Naive thymus-derived CD8-positive, alpha-beta T cell (primary cell): ENCODE results near the gene PRF1. TPM values are rescaled to one million over a fixed set of nuclear protein-coding genes. Genes with fewer than 3 reads are reported as not detected.

Source experiments
- ATAC-seq, 2 donors: fragments of 150-1000 bp; cut with Tn5 transposase in 1 of 2; sonication (Bioruptor Pico), chemical (Tn5 transposase) in 1 of 2; 1 replicate in 1 of 2; 2 replicates in 1 of 2; pipeline ENCODE4 v1.10.0; 2021; ENCODE audit warnings: mild to moderate bottlenecking in 2 of 2, moderate library complexity in 2 of 2
- POLR2A ChIA-PET: fragments of 350-600 bp; sonication (Branson Sonifier 250); formaldehyde crosslinking; loops from one replicate; lab custom pipeline; 2021; ENCODE audit warnings: antibody characterized with exemption; lab: Charles Lee
- DNase-seq, 10 donors: peaks; one replicate each; pipeline versions ENCODE4 v3.0.0 to v3.0.0-alpha.2; 2020 to 2022
- H3K27ac Mint-ChIP-seq, 10 donors: one replicate each; pipeline ENCODE4 v1.8.0; 2020 to 2022; ENCODE audit warnings: mild to moderate bottlenecking in 10 of 10, mixed read lengths in 10 of 10, moderate library complexity in 4 of 10, inconsistent platforms in 1 of 10
- H3K27me3 Mint-ChIP-seq, 5 donors: one replicate each; pipeline ENCODE4 v1.8.0; 2021 to 2022; ENCODE audit warnings: mixed read lengths in 5 of 5
- H3K36me3 Mint-ChIP-seq, 3 donors: one replicate each; pipeline ENCODE4 v1.8.0; 2020 to 2022; ENCODE audit warnings: mixed read lengths in 3 of 3, mild to moderate bottlenecking in 2 of 3, inconsistent platforms in 1 of 3
- H3K4me1 Mint-ChIP-seq, 4 donors: one replicate each; pipeline ENCODE4 v1.8.0; 2021 to 2022; ENCODE audit warnings: mixed read lengths in 4 of 4
- H3K4me3 Mint-ChIP-seq, 10 donors: one replicate each; pipeline ENCODE4 v1.8.0; 2020 to 2022; ENCODE audit warnings: mild to moderate bottlenecking in 10 of 10, mixed read lengths in 10 of 10, moderate library complexity in 6 of 10, inconsistent platforms in 1 of 10
- H3K9me3 Mint-ChIP-seq, 9 donors: one replicate each; pipeline ENCODE4 v1.8.0; 2020 to 2022; ENCODE audit warnings: mixed read lengths in 9 of 9, mild to moderate bottlenecking in 3 of 9, inconsistent platforms in 1 of 9, moderate library complexity in 1 of 9
- polyA plus RNA-seq, 3 donors: library from polyadenylated mRNA; unstranded; fragments of 300-500 nt; fragmentation: Illumina TruSeq; gene quantifications; one replicate each; pipeline ENCODE4 v1.2.3, GENCODE V29; 2021
- total RNA-seq, 8 experiments: library from RNA in 2 of 8; stranded (reverse) in 2 of 8; gene quantifications; one replicate each; pipeline ENCODE4 v1.2.3 and lab custom pipeline; 2021 to 2026

Gene PRF1
- total and polyA plus RNA-seq, 5 experiments from 2014 or later: 14.7 to 435 (median 58.3) TPM

- POLR2A ChIA-PET: interaction anchor here (0.6 to 1.7 kb wide), 2 partner anchors 21 to 1864 kb away, joined by 4 to 5 read pairs; no protein-coding TSS in a partner anchor
- Mint-ChIP-seq H3K27ac (peak overlapping the region in 6 of 10 donors; percentile 26 to 96 (median 73)), H3K4me1 (peaks cover 40 to 91% (median 84%) of the 10 kb centered on the region in 4 donors), H3K36me3 (peaks cover 5 to 49% (median 29%) of the 10 kb centered on the region in 3 donors), H3K9me3 (no peaks in the 10 kb centered on the region), H3K27me3 (no peaks in the 10 kb centered on the region), H3K4me3 (peak overlapping the region in 8 of 10 donors; percentile 50 to 100 (median 94))
- DNase-seq (no peak), ATAC-seq (no peak)
Observed at GRCh38 chr10:70599319-70599718, 3.2 kb downstream of the PRF1 start.

DNA sequence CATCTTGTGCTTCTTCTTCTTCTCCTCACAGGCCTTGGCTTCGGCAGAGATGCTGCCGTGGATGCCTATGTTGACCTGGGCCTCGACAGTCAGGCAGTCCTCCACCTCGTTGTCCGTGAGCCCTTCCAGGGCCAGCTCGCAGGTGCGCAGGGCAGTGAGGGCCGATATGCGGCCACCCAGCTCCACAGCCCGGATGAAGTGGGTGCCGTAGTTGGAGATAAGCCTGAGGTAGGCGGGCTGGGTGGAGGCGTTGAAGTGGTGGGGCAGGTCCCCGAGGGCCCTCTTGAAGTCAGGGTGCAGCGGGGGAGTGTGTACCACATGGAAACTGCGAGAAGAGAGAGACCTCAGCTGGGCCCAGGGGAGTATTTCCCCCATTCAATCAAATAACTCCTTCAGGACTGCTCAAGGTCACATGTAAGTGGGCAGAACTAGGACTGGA lies 3.7 kb downstream of the PRF1 start:
- Mint-ChIP-seq H3K4me1 (peaks cover 38 to 88% (median 84%) of the 10 kb centered on the region in 4 donors), H3K27ac (peak overlapping the region in 7 of 10 donors; percentile 59 to 89 (median 73)), H3K9me3 (no peaks in the 10 kb centered on the region), H3K27me3 (no peaks in the 10 kb centered on the region), H3K4me3 (peak overlapping the region; percentile 10 to 99 (median 44)), H3K36me3 (peaks cover 5 to 49% (median 29%) of the 10 kb centered on the region in 3 donors)
- ATAC-seq (no peak), DNase-seq (no peak)
- POLR2A ChIA-PET: interaction anchor here (0.6 to 1.7 kb wide), 2 partner anchors 20 to 1864 kb away, joined by 4 to 5 read pairs; no protein-coding TSS in a partner anchor

GRCh38 chr10:70597856-70598815 lies 4.4 kb downstream of the PRF1 start:
- H3K9me3 Mint-ChIP-seq: no peaks in the 10 kb centered on the region
- DNase-seq (no peak), ATAC-seq (no peak)
- H3K4me1 Mint-ChIP-seq: peaks cover 34 to 88% (median 79%) of the 10 kb centered on the region in 4 donors
- peaks cover 5 to 49% (median 29%) of the 10 kb centered on the region in 3 donors for H3K36me3 Mint-ChIP-seq
- POLR2A ChIA-PET: interaction anchor here (1.7 kb wide), 1 partner anchor 20 kb away, joined by 4 read pairs; no protein-coding TSS in a partner anchor
- peak overlapping the region in 6 of 10 donors; percentile 15 to 60 (median 41) for H3K4me3 Mint-ChIP-seq
- H3K27me3 Mint-ChIP-seq: no peaks in the 10 kb centered on the region
- peak overlapping the region in 5 of 10 donors; percentile 44 to 89 (median 59) for H3K27ac Mint-ChIP-seq

DNA sequence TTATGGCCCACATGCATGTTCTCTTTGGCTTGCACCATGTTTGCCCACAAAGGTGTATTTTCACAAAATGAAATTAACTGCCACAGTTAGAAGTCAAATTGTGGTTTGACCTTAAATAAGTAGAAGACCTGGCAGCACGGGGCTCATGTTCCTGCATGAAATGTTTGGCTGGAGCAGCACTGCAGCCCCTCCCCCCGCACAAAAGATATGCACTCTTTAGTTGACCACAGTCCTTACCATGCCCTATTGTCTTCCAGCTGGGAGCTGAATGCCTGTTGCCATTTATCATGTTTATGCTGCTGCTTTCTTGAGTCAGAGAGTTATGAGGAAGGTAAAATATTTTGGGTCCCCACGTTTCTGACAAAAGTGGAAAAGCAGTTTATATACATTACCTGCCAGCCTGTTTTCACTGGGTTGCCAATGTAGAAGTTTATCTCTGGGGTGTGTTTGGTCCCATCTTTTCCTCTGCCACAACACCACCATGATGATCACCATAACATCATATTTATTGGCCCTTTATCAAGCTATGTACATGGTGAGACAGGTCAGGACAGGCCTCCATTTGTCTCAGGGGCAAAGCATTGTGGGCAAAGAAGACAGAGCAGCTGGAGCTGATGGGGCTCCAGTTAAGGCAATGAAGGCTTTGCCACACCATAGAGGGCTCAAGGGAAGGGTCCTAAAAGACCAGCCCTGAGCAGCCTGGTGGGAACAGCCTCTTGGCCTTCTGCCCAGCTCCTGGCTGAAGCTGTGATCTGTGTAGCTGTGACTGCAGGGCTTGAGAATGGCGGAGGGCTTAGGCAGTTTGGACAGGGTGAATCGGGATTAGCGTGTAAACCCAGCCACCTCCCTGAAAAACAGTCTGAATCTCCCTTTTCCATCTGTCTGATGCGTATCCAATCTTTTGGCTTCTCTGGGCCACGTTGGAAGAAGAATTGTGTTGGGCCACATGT lies 5.4 kb downstream of the PRF1 start:
- Mint-ChIP-seq H3K9me3 (no peaks in the 10 kb centered on the region), H3K36me3 (peaks cover 5 to 49% (median 28%) of the 10 kb centered on the region in 3 donors), H3K27me3 (no peaks in the 10 kb centered on the region), H3K4me1 (peaks cover 31 to 88% (median 78%) of the 10 kb centered on the region in 4 donors), H3K4me3 (peak overlapping the region in 3 of 10 donors; percentile 18 to 60 (median 30)), H3K27ac (peak overlapping the region in 8 of 10 donors; percentile 11 to 68 (median 46))
- POLR2A ChIA-PET: interaction anchor here (0.6 to 1.0 kb wide), 2 partner anchors 12 to 25 kb away, joined by 4 to 8 read pairs; no protein-coding TSS in a partner anchor
- DNase-seq: no peak
- ATAC-seq: no peak

DNA sequence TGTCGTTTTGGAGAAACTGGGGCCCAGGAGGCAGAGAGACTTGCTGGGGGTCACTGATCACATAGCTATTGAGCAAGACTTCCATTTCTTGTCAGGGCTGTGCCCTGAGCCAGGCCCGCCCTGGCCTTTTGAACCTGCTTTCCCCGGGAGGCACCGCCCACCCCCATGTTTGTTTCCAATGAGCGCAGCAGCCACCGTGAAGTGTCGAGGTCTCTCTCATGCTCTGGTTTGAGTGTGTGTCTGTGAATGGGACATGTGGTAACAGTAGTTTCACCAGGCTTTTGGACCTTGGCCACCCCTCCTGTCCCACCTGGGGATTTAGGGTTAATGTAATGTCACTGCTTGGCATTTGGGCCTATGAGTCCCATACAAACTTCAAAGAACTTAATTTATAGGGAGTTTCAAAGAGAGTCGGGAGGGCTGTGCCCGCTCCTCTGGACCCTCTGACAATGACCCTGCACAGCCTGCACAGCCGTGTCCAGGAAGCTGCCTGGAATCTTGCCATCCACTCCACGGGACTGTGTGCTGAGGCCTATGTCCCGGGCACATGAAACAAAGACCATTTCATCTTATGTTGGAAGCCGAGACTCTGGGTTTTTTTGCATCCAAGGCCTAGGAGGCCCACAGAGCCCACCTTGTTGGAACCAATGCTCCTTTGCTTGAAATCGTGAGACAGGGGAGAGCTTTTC lies 6.3 kb downstream of the PRF1 start:
- Mint-ChIP-seq H3K9me3 (no peaks in the 10 kb centered on the region), H3K27ac (peak overlapping the region in 7 of 10 donors; percentile 14 to 77 (median 59)), H3K4me1 (peaks cover 29 to 86% (median 75%) of the 10 kb centered on the region in 4 donors), H3K27me3 (no peaks in the 10 kb centered on the region), H3K4me3 (peak overlapping the region in 2 of 10 donors; percentile 8 to 22), H3K36me3 (peaks cover 5 to 49% (median 28%) of the 10 kb centered on the region in 3 donors)
- ATAC-seq: no peak
- POLR2A ChIA-PET: interaction anchor here (1.0 kb wide), 1 partner anchor 11 kb away, joined by 4 read pairs; no protein-coding TSS in a partner anchor
- DNase-seq: no peak

DNA sequence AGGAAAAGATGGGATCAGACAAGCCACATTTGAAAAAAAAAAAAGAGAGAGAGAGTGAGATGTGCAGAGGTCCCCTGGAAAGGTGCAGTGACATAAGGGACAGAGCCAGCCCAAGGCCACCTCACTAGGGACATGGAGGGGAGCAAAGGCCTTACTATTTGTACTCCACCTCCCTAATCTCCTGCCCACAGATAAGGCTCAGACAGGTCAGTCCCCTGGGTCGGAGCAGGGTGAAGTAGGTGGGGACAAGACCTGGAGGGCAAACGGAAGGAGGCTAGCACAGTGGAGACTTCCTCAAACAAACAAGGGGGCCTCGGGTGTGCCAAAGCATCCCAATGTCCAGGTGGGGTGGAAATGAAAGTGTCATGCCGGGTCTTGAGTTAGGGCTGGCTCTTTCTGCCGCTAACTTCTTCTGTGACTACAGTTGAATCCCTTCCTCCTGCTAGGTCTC lies 7.0 kb downstream of the PRF1 start:
- Mint-ChIP-seq H3K27me3 (no peaks in the 10 kb centered on the region), H3K4me3 (peak overlapping the region in 4 of 10 donors; percentile 22 to 43 (median 29)), H3K4me1 (peaks cover 32 to 80% (median 71%) of the 10 kb centered on the region in 4 donors), H3K36me3 (peaks cover 5 to 49% (median 28%) of the 10 kb centered on the region in 3 donors), H3K9me3 (no peaks in the 10 kb centered on the region), H3K27ac (peak overlapping the region in 9 of 10 donors; percentile 15 to 79 (median 77))
- DNase-seq (no peak), ATAC-seq (no peak)
- POLR2A ChIA-PET: no interaction called here

DNA sequence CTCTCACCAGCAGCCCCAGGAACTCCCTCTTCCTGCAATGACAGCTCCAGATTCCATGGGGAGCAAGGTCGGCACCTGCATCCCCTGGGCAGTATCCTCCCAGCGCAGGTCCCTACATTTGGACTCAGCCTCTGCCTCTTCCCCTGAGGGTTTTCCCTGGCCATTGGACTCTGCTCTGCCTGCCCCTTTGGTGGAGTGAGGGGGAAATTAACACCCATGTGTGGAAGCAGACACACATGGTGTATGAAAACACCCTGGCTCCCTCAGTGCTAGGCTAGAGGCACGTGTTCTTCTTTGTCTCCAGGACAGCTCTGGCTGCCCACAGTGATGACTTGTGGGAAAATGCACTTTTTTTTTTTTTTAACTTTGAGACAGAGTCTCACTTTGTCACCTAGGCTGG lies 8.4 kb downstream of the PRF1 start:
- H3K36me3 Mint-ChIP-seq: peaks cover 5 to 39% (median 25%) of the 10 kb centered on the region in 3 donors

DNA sequence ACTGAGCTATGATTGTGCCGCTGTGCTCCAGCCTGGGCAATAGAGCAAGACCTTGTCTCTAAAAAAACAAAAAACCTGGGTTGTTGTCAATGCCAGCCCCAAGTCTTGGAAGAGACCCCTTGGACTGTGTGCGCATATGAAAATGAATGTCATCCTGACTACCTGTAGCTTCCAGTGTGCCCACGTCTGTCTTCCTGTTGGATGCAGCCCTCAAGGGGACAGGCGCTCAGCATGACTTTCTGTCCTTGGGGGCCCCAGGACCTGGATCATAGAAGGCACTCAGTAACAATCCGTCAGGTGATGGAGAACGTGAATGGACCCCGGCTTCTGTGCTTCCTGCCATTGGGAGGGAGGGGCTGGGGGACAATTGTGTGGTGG lies 9.0 kb downstream of the PRF1 start:
- ATAC-seq (no peak), DNase-seq (no peak)
- no peak overlapping the region for H3K4me3 Mint-ChIP-seq
- H3K27ac Mint-ChIP-seq: peak overlapping the region in 3 of 10 donors; percentile 27 to 74 (median 29)
- POLR2A ChIA-PET: interaction anchor here (2.9 kb wide), 1 partner anchor 9 kb away, joined by 12 read pairs; the partner anchor contains the start of gene PRF1
- peaks cover 5 to 32% (median 22%) of the 10 kb centered on the region in 3 donors for H3K36me3 Mint-ChIP-seq
- H3K27me3 Mint-ChIP-seq: peaks cover 0 to 4% (median 0%) of the 10 kb centered on the region in 5 donors
- peaks cover 34 to 64% (median 54%) of the 10 kb centered on the region in 4 donors for H3K4me1 Mint-ChIP-seq
- no peaks in the 10 kb centered on the region for H3K9me3 Mint-ChIP-seq

More for the DNA sequence above, 8.4 kb downstream of the PRF1 start:
- H3K27me3 Mint-ChIP-seq: peaks cover 0 to under 1% (median 0%) of the 10 kb centered on the region in 5 donors
- ATAC-seq: peak in 1 of 2 donors; percentile 17
- POLR2A ChIA-PET: no interaction called here
- no peaks in the 10 kb centered on the region for H3K9me3 Mint-ChIP-seq
- H3K4me3 Mint-ChIP-seq: no peak overlapping the region
- H3K4me1 Mint-ChIP-seq: peaks cover 33 to 68% (median 60%) of the 10 kb centered on the region in 4 donors
- no peak for DNase-seq
- H3K27ac Mint-ChIP-seq: peak overlapping the region in 4 of 10 donors; percentile 27 to 74 (median 52)

GRCh38 chr10:70592746-70593512 lies 9.6 kb downstream of the PRF1 start:
- Mint-ChIP-seq H3K27me3 (peaks cover 0 to 4% (median 0%) of the 10 kb centered on the region in 5 donors), H3K4me3 (peak overlapping the region in 1 of 10 donors; percentile 44), H3K36me3 (peaks cover 5 to 28% (median 21%) of the 10 kb centered on the region in 3 donors), H3K4me1 (peaks cover 34 to 60% (median 53%) of the 10 kb centered on the region in 4 donors), H3K9me3 (no peaks in the 10 kb centered on the region), H3K27ac (peak overlapping the region in 6 of 10 donors; percentile 0 to 83 (median 31))
- POLR2A ChIA-PET: interaction anchor here (2.9 kb wide), 1 partner anchor 10 kb away, joined by 12 read pairs; the partner anchor contains the start of gene PRF1
- peak in 1 of 2 donors; percentile 22 for ATAC-seq
- peak in 1 of 10 donors; percentile 10 for DNase-seq

GRCh38 chr10:70592186-70592735 lies 10.3 kb downstream of the PRF1 start:
- peaks cover 34 to 54% (median 47%) of the 10 kb centered on the region in 4 donors for H3K4me1 Mint-ChIP-seq
- H3K9me3 Mint-ChIP-seq: no peaks in the 10 kb centered on the region
- no peak overlapping the region for H3K4me3 Mint-ChIP-seq
- H3K27me3 Mint-ChIP-seq: peaks cover 0 to 4% (median 0%) of the 10 kb centered on the region in 5 donors
- peak overlapping the region in 6 of 10 donors; percentile 14 to 27 (median 18) for H3K27ac Mint-ChIP-seq
- no peak for DNase-seq
- POLR2A ChIA-PET: interaction anchor here (2.9 kb wide), 1 partner anchor 10 kb away, joined by 12 read pairs; the partner anchor contains the start of gene PRF1
- H3K36me3 Mint-ChIP-seq: peaks cover 5 to 21% (median 14%) of the 10 kb centered on the region in 3 donors
- no peak for ATAC-seq
